Spleen (tissue), 7 donors: ENCODE results near the gene OR6X1.

ENCODE experiments used
- POLR2A ChIP-seq, 3 donors: fragments of 450-650 bp; IDR thresholded peaks; one replicate each; pipeline ENCODE4 v1.5.1; 2017; ENCODE audit warnings: antibody characterized with exemption in 3 of 3, mild to moderate bottlenecking in 1 of 3
- TF ChIP-seq, protein P1 (sequence below), 11 experiments: fragments of 200-600 bp in 7 of 11; fragments of 450-650 bp in 4 of 11; sonication (generic) in 4 of 11; IDR thresholded peaks in 8 of 11; conservative IDR thresholded peaks in 3 of 11; 1 replicate in 7 of 11; 2 replicates in 4 of 11; pipeline versions ENCODE4 v1.4.0 to v1.8.0; 2016 to 2021; ENCODE audit warnings: antibody characterized with exemption in 11 of 11, inconsistent platforms in 4 of 11, mild to moderate bottlenecking in 1 of 11
- donor health status: DM: no; HTN: no; CAD: no; lungs with moderate emphysema.
- donor health status: DM: no; HTN: no; CAD: no.
- donor health status: DM: no; HTN: no; CAD: no.

DNA sequence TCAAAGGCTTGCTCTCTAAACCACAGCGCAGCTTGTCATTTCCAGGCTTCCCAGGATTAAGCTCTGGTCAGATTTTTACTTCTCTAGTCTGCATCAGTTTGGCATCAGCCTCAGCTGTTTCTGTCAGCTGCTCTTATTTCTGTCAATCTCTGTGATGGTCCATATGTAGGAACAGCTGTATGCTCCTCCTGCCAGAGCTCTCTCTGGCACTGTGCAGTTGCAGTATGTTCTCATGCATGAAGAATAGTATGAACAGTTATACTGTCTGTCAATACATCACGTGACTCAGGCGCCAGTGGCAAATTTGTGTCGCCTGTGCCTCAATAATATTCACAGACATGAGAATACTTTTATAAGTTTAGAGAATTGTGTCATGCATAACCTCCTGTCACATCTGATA is 45.1 kb upstream of the OR6X1 start:
- TF ChIP-seq, protein P1, sequence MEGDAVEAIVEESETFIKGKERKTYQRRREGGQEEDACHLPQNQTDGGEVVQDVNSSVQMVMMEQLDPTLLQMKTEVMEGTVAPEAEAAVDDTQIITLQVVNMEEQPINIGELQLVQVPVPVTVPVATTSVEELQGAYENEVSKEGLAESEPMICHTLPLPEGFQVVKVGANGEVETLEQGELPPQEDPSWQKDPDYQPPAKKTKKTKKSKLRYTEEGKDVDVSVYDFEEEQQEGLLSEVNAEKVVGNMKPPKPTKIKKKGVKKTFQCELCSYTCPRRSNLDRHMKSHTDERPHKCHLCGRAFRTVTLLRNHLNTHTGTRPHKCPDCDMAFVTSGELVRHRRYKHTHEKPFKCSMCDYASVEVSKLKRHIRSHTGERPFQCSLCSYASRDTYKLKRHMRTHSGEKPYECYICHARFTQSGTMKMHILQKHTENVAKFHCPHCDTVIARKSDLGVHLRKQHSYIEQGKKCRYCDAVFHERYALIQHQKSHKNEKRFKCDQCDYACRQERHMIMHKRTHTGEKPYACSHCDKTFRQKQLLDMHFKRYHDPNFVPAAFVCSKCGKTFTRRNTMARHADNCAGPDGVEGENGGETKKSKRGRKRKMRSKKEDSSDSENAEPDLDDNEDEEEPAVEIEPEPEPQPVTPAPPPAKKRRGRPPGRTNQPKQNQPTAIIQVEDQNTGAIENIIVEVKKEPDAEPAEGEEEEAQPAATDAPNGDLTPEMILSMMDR (IDR thresholded peaks at IDR 0.05 in 8 of 11, conservative IDR thresholded peaks at IDR 0.05 in 3 of 11), result no peak
- TF ChIP-seq POLR2A (IDR thresholded peaks at IDR 0.05), result no peak
